Parathyroid adenoma (tissue), 2 donors: ENCODE data around the gene LGALS16.
A peak's percentile ranks its signal among the peaks of the same experiment; 100 is the strongest.
"Not testable (repeated sequence)": the region's sequence is repeated elsewhere in the genome, so short reads cannot be mapped to it uniquely, and the experiment has no call there.

ENCODE experiments used
- H2AFZ ChIP-seq: fragments of 300-600 bp; sonication (generic); one replicate; pipeline ENCODE4 v1.7.0; 2017; ENCODE audit warnings: antibody characterized with exemption, mild to moderate bottlenecking
- H3K27ac ChIP-seq: fragments of 300-600 bp; sonication (generic); one replicate; pipeline ENCODE4 v1.7.0; 2017
- H3K27me3 ChIP-seq: fragments of 300-600 bp; sonication (generic); one replicate; pipeline ENCODE4 v1.7.0; 2017; ENCODE audit warnings: low read length; ENCODE audit not compliant: control insufficient read depth, insufficient read depth
- H3K36me3 ChIP-seq: fragments of 300-600 bp; sonication (generic); one replicate; pipeline ENCODE4 v1.7.0; 2017; ENCODE audit warnings: low read length; ENCODE audit not compliant: control insufficient read depth, insufficient read depth
- H3K4me1 ChIP-seq: fragments of 300-600 bp; sonication (generic); one replicate; pipeline ENCODE4 v1.7.0; 2017; ENCODE audit warnings: control low read depth
- H3K4me2 ChIP-seq: fragments of 300-600 bp; sonication (generic); one replicate; pipeline ENCODE4 v1.7.0; 2017; ENCODE audit warnings: low read length
- H3K4me3 ChIP-seq: fragments of 300-600 bp; sonication (generic); one replicate; pipeline ENCODE4 v1.7.0; 2017; ENCODE audit warnings: low read depth, low read length
- H3K79me2 ChIP-seq: fragments of 300-600 bp; sonication (generic); one replicate; pipeline ENCODE4 v1.7.0; 2017; ENCODE audit warnings: control low read depth
- H3K9ac ChIP-seq: fragments of 300-600 bp; sonication (generic); one replicate; pipeline ENCODE4 v1.7.0; 2017; ENCODE audit warnings: mild to moderate bottlenecking
- H3K9me3 ChIP-seq: fragments of 300-600 bp; sonication (generic); one replicate; pipeline ENCODE4 v1.7.0; 2017; ENCODE audit warnings: low read length; ENCODE audit not compliant: control insufficient read depth
- CTCF ChIP-seq: fragments of 300-600 bp; sonication (generic); IDR thresholded peaks from one replicate; pipeline ENCODE4 v1.7.0; 2017; ENCODE audit warnings: antibody characterized with exemption, mild to moderate bottlenecking
- donor health status: primary hyperparathyroidism.

Gene LGALS16

GRCh38 chr19:39672473-39672872 is 16.8 kb downstream of the LGALS16 start:
- Histone ChIP-seq H3K4me3 (no peak overlapping the region), H3K9me3 (no peaks in the 10 kb centered on the region), H3K27ac (no peak overlapping the region), H3K36me3 (no peaks in the 10 kb centered on the region), H3K9ac (no peak overlapping the region), H2AFZ (peak overlapping the region; percentile 45), H3K79me2 (no peaks in the 10 kb centered on the region), H3K4me1 (peaks cover 9% of the 10 kb centered on the region), H3K4me2 (no peak overlapping the region), H3K27me3 (no peaks in the 10 kb centered on the region)
- TF ChIP-seq CTCF = no peak

GRCh38 chr19:39673862-39674261 is 18.1 kb downstream of the LGALS16 start:
- H2AFZ ChIP-seq, H3K4me3 ChIP-seq, H3K9me3 ChIP-seq, H3K36me3 ChIP-seq, H3K4me2 ChIP-seq, H3K27me3 ChIP-seq, H3K27ac ChIP-seq, H3K9ac ChIP-seq, H3K79me2 ChIP-seq: not testable (repeated sequence)
- H3K4me1 ChIP-seq = peaks cover 18% of the 10 kb centered on the region

GRCh38 chr19:39676004-39676403 is 20.3 kb downstream of the LGALS16 start:
- H3K27ac ChIP-seq = no peak overlapping the region
- no peaks in the 10 kb centered on the region for H3K79me2 ChIP-seq
- H3K9ac ChIP-seq = no peak overlapping the region
- H3K4me2 ChIP-seq = no peak overlapping the region
- no peaks in the 10 kb centered on the region for H3K36me3 ChIP-seq
- no peaks in the 10 kb centered on the region for H3K9me3 ChIP-seq
- H2AFZ ChIP-seq = no peak overlapping the region
- H3K4me3 ChIP-seq = no peak overlapping the region
- H3K27me3 ChIP-seq = no peaks in the 10 kb centered on the region
- TF ChIP-seq CTCF = no peak
- H3K4me1 ChIP-seq = peaks cover 24% of the 10 kb centered on the region

GRCh38 chr19:39677961-39678889 is 22.5 kb downstream of the LGALS16 start:
- H3K27me3 ChIP-seq = no peaks in the 10 kb centered on the region
- peak overlapping the region; percentile 0 for H3K4me2 ChIP-seq
- no peak for TF ChIP-seq CTCF
- no peaks in the 10 kb centered on the region for H3K9me3 ChIP-seq
- H3K4me3 ChIP-seq = no peak overlapping the region
- H3K36me3 ChIP-seq = no peaks in the 10 kb centered on the region
- peaks cover 21% of the 10 kb centered on the region for H3K4me1 ChIP-seq
- H3K79me2 ChIP-seq = no peaks in the 10 kb centered on the region
- H3K27ac ChIP-seq = peak overlapping the region; percentile 73
- H3K9ac ChIP-seq = no peak overlapping the region
- H2AFZ ChIP-seq = peak overlapping the region; percentile 73

- H3K27me3 ChIP-seq = no peaks in the 10 kb centered on the region
- no peaks in the 10 kb centered on the region for H3K36me3 ChIP-seq
- no peaks in the 10 kb centered on the region for H3K79me2 ChIP-seq
- no peak overlapping the region for H3K4me3 ChIP-seq
- peak overlapping the region; percentile 73 for H2AFZ ChIP-seq
- no peak for TF ChIP-seq CTCF
- no peaks in the 10 kb centered on the region for H3K9me3 ChIP-seq
- peak overlapping the region; percentile 73 for H3K27ac ChIP-seq
- H3K9ac ChIP-seq = no peak overlapping the region
- no peak overlapping the region for H3K4me2 ChIP-seq
- peaks cover 21% of the 10 kb centered on the region for H3K4me1 ChIP-seq
Measured at GRCh38 chr19:39679056-39679790, 23.5 kb downstream of the LGALS16 start.
